ENCODE results near the gene KCNG2. TPM values are rescaled to one million over a fixed set of nuclear protein-coding genes. Genes with fewer than 3 reads are reported as not detected.

The KCNG2 gene
- total and polyA plus RNA-seq, 9 of the 15 experiments (the other 6 are each of a cell fraction or from before 2014, with no cell fraction given), result not detected

DNA sequence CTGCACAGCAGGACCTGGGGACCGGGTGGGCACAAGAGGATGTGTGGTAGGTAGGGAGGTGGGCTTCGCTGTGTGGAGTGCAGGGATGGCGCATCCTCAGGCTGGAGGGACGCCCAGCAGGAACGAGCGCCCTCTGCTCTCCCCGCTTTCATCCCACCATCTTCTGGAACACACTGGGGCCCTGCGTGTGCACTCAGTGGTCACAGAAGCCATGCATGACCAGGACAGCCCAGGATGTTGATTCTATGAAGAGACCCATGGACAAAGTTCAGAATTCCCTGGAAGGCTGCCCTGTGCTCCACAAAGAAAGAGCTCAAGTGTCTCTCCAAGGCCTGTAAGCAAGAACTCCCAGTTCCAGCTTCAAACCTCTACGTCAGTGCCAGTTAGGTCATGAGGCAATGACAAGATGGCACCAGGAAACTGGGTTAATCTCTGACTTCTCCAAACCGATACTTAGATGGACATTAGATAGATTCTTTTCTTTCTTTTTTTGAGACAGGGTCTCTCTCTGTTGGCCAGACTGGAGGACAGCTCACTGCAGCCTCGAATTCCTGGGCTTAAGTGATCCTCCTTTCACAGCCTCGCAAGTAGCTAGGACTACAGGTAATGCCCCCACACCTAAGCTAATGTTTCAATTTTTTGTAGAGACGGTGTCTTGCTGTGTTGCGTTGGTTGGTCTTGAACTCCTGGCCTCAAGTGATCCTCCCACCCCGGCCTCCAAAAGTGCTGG lies 150.3 kb downstream of the KCNG2 start:
- peaks cover 16% of the 10 kb centered on the region for H4K20me1 ChIP-seq (replicated peaks; ENCODE audit: control insufficient read depth, insufficient read depth, low read length)
- intact Hi-C loops (cut with micrococcal nuclease), result no loop called here
- H3K27ac ChIP-seq (ENCODE audit: extremely low read depth, low read depth, low read length), result no peak overlapping the region
- peaks cover 8% of the 10 kb centered on the region; the same call in 1 of the 3 replicates for H3K79me2 ChIP-seq (ENCODE audit: control insufficient read depth, insufficient read depth, low read length)
- H3K9me1 ChIP-seq (ENCODE audit: control insufficient read depth, insufficient read depth, low read length), result no peaks in the 10 kb centered on the region
- in situ Hi-C loops (cut with MboI), result no loop called here
- POLR2A ChIA-PET, result interaction anchor here (0.9 to 1.1 kb wide), 2 partner anchors 11 to 12 kb away, joined by 3 read pairs; no protein-coding TSS in a partner anchor
- H3K9me3 ChIP-seq (replicated peaks; ENCODE audit: control insufficient read depth, insufficient read depth, low read depth, low read length), result no peaks in the 10 kb centered on the region
- no peak overlapping the region for H2AFZ ChIP-seq (ENCODE audit: low read depth, low read length)
- peaks cover 4 to 53% of the 10 kb centered on the region in 2 experiments; a peak in 4 of 5 replicates for H3K4me1 ChIP-seq (replicated peaks in 1 of 2; ENCODE audit: control insufficient read depth in 2 of 2, insufficient read depth in 2 of 2, low read length in 2 of 2)
- H3K4me3 ChIP-seq, result no peak overlapping the region
- ATAC-seq (no peak), DNase-seq (ENCODE audit: extremely low read depth in 1 of 4, low spot score in 3 of 4) (no peak), FAIRE-seq (no peak)
- no peak overlapping the region for H3K4me2 ChIP-seq (ENCODE audit: insufficient read depth, low read length)
- peak overlapping the region in 1 of 2 experiments; percentile 45; a peak in 1 of 4 replicates for H3K9ac ChIP-seq (ENCODE audit: insufficient read depth in 1 of 2, low read depth in 2 of 2, low read length in 2 of 2)
- 84% methylated on average over 9 of the region's 15 CpGs for WGBS (ENCODE audit: insufficient coverage, low coverage, missing lambda C conversion rate)
- BruUV-seq (replicated peaks), result no TSS peak
- H3K27me3 ChIP-seq (ENCODE audit: control insufficient read depth in 2 of 2, insufficient read depth in 2 of 2, low read length in 2 of 2), result no peaks in the 10 kb centered on the region
- H3K36me3 ChIP-seq (ENCODE audit: control insufficient read depth, insufficient read depth, low read length), result no peaks in the 10 kb centered on the region
- CTCF ChIA-PET (ENCODE audit: low intra/inter-chr PET ratio), result no interaction called here
- no peak for TF ChIP-seq YBX1 (IDR thresholded peaks at IDR 0.05)
- TF ChIP-seq BRD4 (IDR thresholded peaks at IDR 0.05), result no peak
- TF ChIP-seq SREBF1 (IDR thresholded peaks at IDR 0.05; ENCODE audit: borderline replicate concordance, low read depth, low read length), result no peak
- no peak for TF ChIP-seq TEAD4 (IDR thresholded peaks at IDR 0.05; ENCODE audit: low read length)
- no peak for TF ChIP-seq TEAD4 (CRISPR knock-in tag; IDR thresholded peaks at IDR 0.05; ENCODE audit: borderline replicate concordance)
- TF ChIP-seq, protein P1, sequence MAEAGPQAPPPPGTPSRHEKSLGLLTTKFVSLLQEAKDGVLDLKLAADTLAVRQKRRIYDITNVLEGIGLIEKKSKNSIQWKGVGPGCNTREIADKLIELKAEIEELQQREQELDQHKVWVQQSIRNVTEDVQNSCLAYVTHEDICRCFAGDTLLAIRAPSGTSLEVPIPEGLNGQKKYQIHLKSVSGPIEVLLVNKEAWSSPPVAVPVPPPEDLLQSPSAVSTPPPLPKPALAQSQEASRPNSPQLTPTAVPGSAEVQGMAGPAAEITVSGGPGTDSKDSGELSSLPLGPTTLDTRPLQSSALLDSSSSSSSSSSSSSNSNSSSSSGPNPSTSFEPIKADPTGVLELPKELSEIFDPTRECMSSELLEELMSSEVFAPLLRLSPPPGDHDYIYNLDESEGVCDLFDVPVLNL (CRISPR knock-in tag; IDR thresholded peaks at IDR 0.05; ENCODE audit: low read depth), result no peak

Measured in K562 (cell line).